HG03095 (cell line): ENCODE measurements around the gene HDAC5.
"Not testable (repeated sequence)": the region's sequence is repeated elsewhere in the genome, so short reads cannot be mapped to it uniquely, and the experiment has no call there.

ENCODE experiments used
- ATAC-seq: cut with Tn5 transposase; IDR thresholded peaks from one replicate; pipeline ENCODE4 v1.9.1; 2021; ENCODE audit warnings: moderate library complexity; ENCODE audit not compliant: unreplicated experiment

Gene HDAC5

DNA sequence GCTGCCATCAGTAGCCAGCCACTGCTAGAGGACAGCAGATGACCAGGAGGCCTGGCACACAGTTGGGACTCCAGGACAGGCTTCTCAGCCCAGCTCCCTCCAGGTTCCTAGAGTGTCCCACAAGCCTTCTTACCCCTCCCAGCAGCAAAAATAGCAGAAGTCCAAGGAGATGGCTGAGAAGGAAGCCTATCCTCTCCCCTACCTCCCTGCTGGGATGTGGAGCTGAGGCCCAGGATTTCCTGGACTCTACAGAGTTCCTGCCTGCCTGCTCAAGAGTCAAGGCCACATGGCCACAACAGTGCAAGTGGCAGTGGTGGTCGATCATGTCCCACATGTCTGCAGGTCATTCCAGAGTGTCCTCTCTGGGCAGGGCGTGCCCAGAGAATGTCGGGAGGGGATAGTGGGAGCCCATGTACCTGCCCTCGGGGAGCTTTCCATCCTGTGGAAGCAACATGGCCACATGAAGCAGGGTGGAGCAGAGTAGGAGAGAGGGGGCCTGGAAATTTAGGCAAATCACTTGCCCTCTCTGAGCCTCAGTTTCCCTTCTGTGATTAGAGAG, 10.6 kb upstream of the HDAC5 start:
- ATAC-seq = no peak

- ATAC-seq = no peak
Observed at GRCh38 chr17:44132275-44132821, 8.9 kb upstream of the HDAC5 start.

DNA sequence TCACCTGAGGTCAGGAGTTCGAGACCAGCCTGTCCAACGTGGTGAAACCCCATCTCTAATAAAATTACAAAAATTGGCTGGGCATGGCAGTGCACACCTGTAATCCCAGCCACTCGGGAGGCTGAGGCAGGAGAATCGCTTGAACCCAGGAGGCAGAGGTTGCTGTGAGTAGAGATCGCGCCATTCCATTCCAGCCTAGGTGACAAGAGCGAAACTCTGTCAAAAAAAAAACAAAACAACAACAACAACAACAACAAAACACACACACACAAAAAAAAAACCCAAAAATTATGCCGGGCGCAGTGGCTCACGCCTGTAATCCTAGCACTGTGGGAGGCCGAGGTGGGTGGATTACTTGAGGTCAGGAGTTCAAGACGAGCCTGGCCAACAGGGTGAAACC, 7.9 kb upstream of the HDAC5 start:
- ATAC-seq = not testable (repeated sequence)

DNA sequence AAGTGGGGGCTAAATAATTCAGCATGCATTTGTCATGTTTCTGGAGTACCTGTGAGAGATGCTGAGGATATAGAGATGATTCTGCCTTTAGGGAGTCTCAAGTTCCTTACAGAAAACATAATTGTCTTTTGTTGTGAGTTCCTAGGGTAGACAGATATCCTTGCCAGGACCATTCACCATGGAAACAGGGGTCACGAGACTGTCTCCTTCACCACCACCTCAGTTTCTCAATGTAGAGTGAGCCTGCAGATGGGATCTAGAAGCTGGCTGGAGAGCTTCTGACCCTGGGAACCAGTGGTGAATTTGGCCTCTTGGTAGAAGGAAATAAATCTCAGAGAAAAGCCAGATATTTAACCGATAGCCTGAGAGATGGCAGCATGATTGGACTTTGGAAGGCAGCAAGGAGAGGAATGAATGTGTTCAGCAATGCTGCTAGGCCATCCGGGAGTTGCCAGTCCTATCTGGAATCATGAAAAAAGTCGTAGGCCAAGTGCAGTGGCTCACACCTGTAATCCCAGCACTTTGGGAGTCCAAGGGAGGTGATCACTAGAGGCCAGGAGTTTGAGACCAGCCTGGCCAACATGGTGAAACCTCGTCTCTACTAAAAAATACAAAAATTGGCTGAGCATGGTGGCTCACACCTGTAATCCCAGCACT, 7.4 kb upstream of the HDAC5 start:
- ATAC-seq = no peak

DNA sequence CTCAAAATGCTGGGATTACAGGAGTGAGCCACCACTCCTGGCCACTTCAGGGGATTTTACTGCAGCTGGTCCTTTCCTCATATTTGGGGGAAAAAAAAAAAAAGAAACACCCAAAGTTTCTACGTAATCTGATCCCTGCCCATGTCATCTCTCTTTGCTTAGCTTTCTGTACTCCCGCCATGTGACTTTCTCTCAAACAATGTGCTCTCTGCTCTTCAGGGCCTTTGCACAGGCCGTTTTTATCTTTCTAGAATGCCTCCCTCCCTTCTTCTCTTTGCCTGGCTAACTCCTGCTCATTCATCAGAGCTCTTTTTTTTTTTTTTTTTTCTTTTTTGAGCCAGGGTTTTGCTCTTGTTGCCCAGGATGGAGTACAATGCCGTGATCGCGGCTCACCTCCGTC, 4.9 kb upstream of the HDAC5 start:
- no peak for ATAC-seq

DNA sequence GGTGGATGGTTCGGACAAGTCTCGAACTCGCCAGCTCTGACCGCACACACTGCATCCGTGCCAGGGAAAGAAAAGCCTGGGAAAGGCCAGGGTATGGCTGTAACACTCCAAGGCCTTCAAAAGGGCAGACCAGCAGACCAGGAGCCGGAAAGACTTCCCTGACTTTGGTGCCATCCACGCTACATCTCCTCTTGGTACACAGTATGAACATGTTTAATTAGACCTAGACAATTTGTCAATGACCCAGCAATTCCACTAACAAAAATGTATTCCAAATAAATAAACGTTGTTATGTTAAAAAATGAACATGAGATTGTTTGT, 637 bp upstream of the HDAC5 start:
- ATAC-seq = no peak

- no peak for ATAC-seq
Observed at GRCh38 chr17:44122816-44123355, 555 bp downstream of the HDAC5 start.

GRCh38 chr17:44121997-44122815, 1.2 kb downstream of the HDAC5 start:
- no peak for ATAC-seq

- ATAC-seq = no peak
Observed at GRCh38 chr17:44120851-44121605, 2.4 kb downstream of the HDAC5 start.

DNA sequence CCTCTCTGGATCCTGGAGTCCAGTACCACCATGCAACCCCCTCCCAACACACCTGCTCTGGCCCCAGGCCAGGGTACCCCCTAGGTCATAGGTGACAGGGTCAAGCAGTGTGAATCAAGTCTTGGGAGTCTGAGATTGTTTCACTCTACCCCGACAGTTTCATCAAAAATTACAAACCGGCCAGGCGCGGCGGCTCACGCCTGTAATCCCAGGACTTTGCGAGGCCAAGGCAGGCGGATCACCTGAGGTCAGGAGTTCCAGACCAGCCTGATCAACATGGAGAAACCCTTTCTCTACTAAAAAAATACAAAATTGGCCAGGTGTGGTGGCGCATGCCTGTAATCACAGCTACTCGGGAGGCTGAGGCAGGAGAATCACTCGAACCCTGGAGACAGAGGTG, 3.2 kb downstream of the HDAC5 start:
- not testable (repeated sequence) for ATAC-seq

DNA sequence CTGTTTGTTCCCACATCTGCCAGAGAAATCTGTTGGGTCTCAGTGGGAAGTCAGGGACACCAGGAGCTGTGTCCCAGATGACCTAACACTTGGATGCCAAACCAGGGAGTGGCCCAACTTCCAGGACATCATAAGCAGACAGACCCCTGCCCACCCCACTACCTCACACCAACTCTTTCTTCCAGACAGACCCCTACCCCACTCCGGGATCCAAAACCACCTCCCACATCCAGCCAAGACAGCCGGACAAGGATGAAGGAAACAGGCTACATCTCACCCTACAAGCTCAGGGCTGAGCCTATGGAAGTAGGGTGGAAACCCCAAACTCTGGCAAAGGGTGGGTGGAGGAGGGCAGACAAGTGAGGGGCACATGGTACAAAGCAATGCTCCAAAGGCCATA, 3.6 kb downstream of the HDAC5 start:
- ATAC-seq = no peak

GRCh38 chr17:44119062-44119461, 4.4 kb downstream of the HDAC5 start:
- ATAC-seq = no peak

GRCh38 chr17:44118427-44119050, 4.9 kb downstream of the HDAC5 start:
- no peak for ATAC-seq

- ATAC-seq = no peak
Observed at GRCh38 chr17:44117351-44117750, 6.1 kb downstream of the HDAC5 start.

DNA sequence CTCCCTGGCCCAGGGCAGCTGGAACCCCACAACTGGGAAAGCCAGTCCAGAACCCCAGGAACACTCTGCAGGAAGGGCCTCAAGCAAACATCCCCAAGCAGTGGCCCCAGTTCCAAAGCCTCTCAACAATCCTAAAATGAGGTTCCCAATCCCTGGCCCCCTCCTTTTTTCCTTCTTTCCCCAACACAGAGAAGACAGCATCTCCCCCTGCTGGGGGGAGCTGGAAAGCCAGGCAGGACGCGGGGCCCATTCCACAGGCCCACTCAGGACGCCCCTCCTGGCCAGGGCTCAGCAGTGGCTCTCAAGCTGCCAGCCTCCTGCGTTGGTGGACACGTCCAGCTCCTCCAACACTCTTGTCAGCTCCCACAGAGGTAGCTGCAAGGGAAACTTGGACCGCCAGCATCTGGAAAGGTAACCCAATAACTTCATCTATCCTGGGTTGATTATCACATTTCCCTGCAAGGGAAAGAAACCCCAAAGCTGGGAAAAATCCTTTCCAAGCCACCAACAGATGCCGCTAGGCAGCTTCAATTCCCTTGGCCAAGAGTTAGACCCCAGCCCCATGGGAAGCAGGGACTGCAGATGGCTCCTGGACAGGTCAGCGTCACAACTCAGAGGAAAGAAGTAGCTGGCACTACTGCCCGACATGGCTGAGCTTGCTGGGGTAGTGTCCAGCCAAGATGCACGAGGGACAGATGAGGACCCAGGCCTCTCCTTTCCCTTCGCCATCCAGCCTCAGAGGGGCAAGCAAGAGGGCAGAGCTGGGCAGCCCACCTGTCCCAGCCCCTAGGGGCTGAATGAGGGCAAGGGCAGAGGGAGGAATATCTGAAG, 7.6 kb downstream of the HDAC5 start:
- no peak for ATAC-seq

DNA sequence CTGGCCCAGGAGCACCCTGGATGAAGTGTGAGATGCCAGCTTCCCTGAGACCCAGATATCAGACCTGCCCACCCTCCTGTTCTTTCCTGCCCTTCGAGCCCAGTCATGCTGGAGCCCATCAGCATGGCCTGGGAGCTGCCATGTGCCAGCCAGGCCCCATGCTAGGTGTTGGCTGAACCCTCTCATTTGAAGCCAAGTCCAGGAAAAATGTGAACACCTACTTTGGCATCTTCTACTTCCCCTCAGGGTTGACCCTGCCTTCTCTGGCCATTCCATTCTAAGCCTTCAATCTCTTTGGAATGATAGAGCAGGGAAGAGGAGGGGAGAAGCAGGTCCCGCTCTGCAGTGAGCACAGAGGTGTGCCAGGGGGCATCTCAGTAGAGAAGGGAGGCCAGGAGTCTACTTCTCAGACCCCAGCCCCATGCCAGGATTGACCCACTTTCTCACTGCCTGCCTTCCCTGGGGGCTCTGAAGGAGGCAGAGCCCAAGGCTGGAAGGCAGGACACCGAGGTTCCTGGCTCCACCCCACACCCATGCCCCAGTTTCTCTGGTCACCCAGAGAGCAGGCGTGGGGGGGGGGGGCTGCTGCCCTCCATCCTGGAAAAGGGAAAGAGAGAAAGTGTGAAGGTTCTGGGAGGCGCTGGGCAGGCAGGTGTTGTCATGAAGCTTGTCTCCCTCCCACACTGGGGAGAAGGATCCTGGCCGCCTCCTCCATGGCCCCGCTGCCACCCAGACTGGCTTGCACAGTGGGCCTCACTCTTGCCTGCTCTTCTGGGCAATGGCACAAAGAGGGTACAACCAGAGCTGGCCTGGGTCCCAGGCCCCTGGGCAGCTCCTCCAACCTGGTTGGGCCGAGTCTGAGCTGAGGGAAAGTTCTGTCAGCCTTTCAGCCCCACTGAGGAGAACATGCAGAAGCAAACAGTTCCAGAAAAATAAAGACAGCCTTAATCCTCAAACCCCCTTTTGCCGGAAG, 9.3 kb downstream of the HDAC5 start:
- no peak for ATAC-seq

DNA sequence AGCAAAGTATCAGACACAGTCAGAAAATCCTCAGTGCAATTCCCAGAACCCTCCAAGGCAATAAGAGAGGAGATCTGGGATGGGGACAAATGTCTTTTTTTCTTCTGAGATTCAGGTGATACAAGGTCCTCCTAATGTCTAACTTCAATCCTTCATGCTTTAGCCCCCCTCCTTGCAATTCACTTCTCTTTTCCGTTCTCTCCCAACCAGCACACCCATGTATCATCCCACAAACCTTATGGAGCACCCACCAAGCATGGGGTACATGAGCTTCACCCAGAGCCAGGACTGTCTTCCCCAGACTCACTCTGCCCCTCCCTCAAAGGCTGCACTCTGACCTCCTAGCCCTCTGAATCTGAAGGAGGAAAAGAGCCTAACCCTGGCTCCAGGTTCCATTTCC, 10.1 kb downstream of the HDAC5 start:
- ATAC-seq = no peak
